GM19239 (cell line): ENCODE results near the gene SLC25A44.

ENCODE experiments used
- DNase-seq: peaks from one replicate; pipeline ENCODE4 v3.0.0; 2011; ENCODE audit warnings: low spot score; ENCODE audit not compliant: insufficient read length
- FAIRE-seq: peaks from 2 replicates; lab custom pipeline; 2011; peaks lifted over from hg19 to GRCh38; lab: Jason Lieb, UNC

The SLC25A44 gene

GRCh38 chr1:156259805-156260204 lies 65.9 kb downstream of the SLC25A44 start:
- FAIRE-seq = no peak

GRCh38 chr1:156260896-156261295 lies 67.0 kb downstream of the SLC25A44 start:
- FAIRE-seq (no peak), DNase-seq (no peak)

More at GRCh38 chr1:156259805-156260204, 65.9 kb downstream of the SLC25A44 start:
- DNase-seq = no peak
